Right lobe of liver (tissue), 4 donors: ENCODE measurements around the gene OLFM3.

Source experiments
- POLR2A ChIP-seq: fragments of 450-650 bp; IDR thresholded peaks from one replicate; pipeline ENCODE4 v1.6.1; 2017; ENCODE audit warnings: antibody characterized with exemption, mild to moderate bottlenecking
- TF ChIP-seq, protein P1 (sequence below), 4 donors: fragments of 200-600 bp in 3 of 4; fragments of 450-650 bp in 1 of 4; IDR thresholded peaks; one replicate each; pipeline versions ENCODE4 v1.5.1 to v1.8.0; 2016 to 2022; ENCODE audit warnings: antibody characterized with exemption in 4 of 4, mild to moderate bottlenecking in 2 of 4
- donor health status: DM: no; HTN: no; CAD: no.
- donor health status: DM: no; HTN: no; CAD: no.
- donor health status: DM: no; HTN: yes; CAD: no.

DNA sequence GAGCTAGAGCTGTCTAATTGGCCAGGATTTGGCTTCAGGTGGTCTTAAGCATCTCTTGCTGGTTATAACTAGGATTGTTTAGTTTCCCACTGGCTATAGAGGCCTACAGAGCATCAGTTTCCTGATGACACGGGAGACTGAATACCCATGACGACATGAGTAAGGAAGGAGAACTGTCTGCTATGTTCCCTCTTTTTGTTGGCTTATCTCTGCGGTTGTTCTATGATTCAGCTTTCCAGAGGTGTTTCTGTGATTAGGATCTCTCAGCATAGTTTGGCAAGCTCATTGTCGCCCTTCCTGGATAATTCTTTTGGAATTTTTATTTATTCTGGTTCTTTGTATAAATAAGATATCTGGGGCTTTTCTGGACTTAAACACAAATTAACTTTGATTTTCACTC is 163.4 kb downstream of the OLFM3 start:
- no peak for TF ChIP-seq POLR2A
- TF ChIP-seq, protein P1, sequence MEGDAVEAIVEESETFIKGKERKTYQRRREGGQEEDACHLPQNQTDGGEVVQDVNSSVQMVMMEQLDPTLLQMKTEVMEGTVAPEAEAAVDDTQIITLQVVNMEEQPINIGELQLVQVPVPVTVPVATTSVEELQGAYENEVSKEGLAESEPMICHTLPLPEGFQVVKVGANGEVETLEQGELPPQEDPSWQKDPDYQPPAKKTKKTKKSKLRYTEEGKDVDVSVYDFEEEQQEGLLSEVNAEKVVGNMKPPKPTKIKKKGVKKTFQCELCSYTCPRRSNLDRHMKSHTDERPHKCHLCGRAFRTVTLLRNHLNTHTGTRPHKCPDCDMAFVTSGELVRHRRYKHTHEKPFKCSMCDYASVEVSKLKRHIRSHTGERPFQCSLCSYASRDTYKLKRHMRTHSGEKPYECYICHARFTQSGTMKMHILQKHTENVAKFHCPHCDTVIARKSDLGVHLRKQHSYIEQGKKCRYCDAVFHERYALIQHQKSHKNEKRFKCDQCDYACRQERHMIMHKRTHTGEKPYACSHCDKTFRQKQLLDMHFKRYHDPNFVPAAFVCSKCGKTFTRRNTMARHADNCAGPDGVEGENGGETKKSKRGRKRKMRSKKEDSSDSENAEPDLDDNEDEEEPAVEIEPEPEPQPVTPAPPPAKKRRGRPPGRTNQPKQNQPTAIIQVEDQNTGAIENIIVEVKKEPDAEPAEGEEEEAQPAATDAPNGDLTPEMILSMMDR (IDR thresholded peaks at IDR 0.05) = no peak
